ENCODE data around the gene UBE2E1. TPM values are rescaled to one million over a fixed set of nuclear protein-coding genes. Genes with fewer than 3 reads are reported as not detected.
"Not testable (repeated sequence)": the region's sequence is repeated elsewhere in the genome, so short reads cannot be mapped to it uniquely, and the experiment has no call there.

The UBE2E1 gene
- total RNA-seq, 2 donors from 2014 or later: 62.2 to 70.7 TPM

DNA sequence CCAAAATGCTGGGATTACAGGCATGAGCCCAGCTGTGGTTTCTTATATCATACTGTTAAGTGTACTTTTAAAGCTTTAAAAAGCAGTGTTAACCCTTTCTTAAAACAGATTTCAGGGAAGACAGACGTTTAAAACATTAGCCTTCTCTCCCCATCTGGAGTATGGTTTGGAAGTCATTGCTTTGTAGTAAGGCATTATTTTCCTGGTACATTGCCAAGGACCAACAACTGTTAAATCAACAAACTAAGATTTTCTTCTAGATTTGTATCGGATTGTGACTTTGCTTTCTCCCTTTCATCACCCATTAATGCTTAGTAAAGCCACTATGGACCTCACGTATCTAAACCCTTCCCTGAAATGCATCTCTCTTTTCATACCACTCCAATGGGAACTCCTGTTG, 50.5 kb downstream of the UBE2E1 start:
- peaks cover 35% of the 10 kb centered on the region for H3K4me1 Mint-ChIP-seq
- H3K27ac Mint-ChIP-seq: peak overlapping the region; percentile 85
- H3K36me3 Mint-ChIP-seq (ENCODE audit: low read depth): no peaks in the 10 kb centered on the region
- H3K27me3 Mint-ChIP-seq: no peaks in the 10 kb centered on the region
- no peaks in the 10 kb centered on the region for H3K9me3 ChIP-seq (ENCODE audit: control insufficient read depth, low read length, poor library complexity, severe bottlenecking)
- ATAC-seq (no peak), DNase-seq (no peak)
- no peak overlapping the region for H3K4me3 Mint-ChIP-seq

GRCh38 chr3:23859012-23859743, 53.4 kb downstream of the UBE2E1 start:
- Mint-ChIP-seq H3K27me3 (no peaks in the 10 kb centered on the region), H3K36me3 (ENCODE audit: low read depth) (no peaks in the 10 kb centered on the region), H3K4me1 (peaks cover 47% of the 10 kb centered on the region), H3K27ac (peak overlapping the region; percentile 6), H3K4me3 (peak overlapping the region; percentile 21)
- DNase-seq (no peak), ATAC-seq (peak; percentile 53)
- no peaks in the 10 kb centered on the region for H3K9me3 ChIP-seq (ENCODE audit: control insufficient read depth, low read length, poor library complexity, severe bottlenecking)

- Mint-ChIP-seq H3K27ac (no peak overlapping the region), H3K27me3 (no peaks in the 10 kb centered on the region), H3K36me3 (ENCODE audit: low read depth) (no peaks in the 10 kb centered on the region), H3K4me1 (peaks cover 49% of the 10 kb centered on the region), H3K4me3 (no peak overlapping the region)
- no peaks in the 10 kb centered on the region for H3K9me3 ChIP-seq (ENCODE audit: control insufficient read depth, low read length, poor library complexity, severe bottlenecking)
- no peak for ATAC-seq
- DNase-seq: no peak
Measured at GRCh38 chr3:23859839-23860382, 54.2 kb downstream of the UBE2E1 start.

DNA sequence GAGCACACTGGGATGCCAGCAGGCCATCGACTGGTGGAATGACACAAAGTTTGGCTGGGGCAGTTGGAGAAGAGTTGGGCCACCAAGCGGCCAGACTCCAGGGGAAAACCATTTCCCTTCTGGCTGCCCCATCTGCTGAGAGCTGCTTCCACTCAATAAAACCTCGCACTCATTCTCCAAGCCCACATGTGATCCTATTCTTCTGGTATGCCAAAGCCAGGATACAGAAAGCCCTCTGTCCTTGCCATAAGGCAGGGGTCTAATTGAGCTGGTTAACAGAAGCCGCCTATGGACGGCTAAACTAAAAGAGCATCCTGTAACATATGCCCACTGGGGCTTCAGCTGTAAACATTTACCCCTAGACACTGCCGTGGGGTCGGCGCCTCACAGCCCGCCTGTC, 55.9 kb downstream of the UBE2E1 start:
- Mint-ChIP-seq H3K27ac (no peak overlapping the region), H3K4me1 (peaks cover 51% of the 10 kb centered on the region), H3K36me3 (ENCODE audit: low read depth) (no peaks in the 10 kb centered on the region), H3K27me3 (no peaks in the 10 kb centered on the region), H3K4me3 (no peak overlapping the region)
- H3K9me3 ChIP-seq (ENCODE audit: control insufficient read depth, low read length, poor library complexity, severe bottlenecking): no peaks in the 10 kb centered on the region
- ATAC-seq (no peak), DNase-seq (no peak)

DNA sequence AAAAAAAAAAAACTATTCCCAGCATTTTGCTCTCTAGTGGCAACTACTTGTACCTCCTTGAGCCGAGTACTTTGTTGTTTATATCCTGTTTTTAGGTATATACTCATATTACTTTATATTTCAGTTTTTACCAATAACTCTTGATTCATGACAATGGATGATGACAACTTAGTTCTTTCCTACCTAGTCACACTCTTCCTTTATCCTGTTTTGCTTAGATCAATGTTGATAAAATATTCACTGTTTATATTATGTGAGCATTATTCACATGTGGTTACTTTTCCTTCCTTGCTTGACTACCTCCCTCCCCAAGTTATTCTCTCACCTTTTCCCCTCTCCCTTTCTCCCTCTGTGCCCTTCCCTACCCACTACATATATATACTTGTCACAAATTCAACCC, 57.3 kb downstream of the UBE2E1 start:
- Mint-ChIP-seq H3K27ac (no peak overlapping the region), H3K4me3 (no peak overlapping the region), H3K36me3 (ENCODE audit: low read depth) (no peaks in the 10 kb centered on the region), H3K4me1 (peaks cover 48% of the 10 kb centered on the region), H3K27me3 (no peaks in the 10 kb centered on the region)
- no peak for DNase-seq
- no peaks in the 10 kb centered on the region for H3K9me3 ChIP-seq (ENCODE audit: control insufficient read depth, low read length, poor library complexity, severe bottlenecking)
- ATAC-seq: no peak

DNA sequence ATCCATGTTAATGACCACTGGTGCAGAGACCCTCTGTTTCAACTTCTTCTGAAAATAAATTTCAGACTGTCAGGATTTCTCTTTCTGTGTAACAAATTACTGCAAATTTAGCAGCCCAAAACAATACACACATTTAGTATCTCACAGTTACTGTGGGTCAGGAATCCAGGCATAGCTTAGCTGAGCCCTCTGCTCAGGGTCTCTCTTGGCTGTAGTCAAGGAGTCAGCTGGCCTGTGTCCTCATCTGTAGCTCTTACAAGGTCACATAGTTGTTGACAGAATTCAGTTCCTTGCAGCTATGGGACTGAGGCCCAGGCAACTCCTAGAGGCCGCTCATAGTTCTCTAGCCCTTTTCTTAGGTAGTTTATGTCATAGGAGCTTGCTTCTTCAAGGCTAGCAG, 59.2 kb downstream of the UBE2E1 start:
- no peaks in the 10 kb centered on the region for H3K36me3 Mint-ChIP-seq (ENCODE audit: low read depth)
- peak overlapping the region; percentile 47 for H3K27ac Mint-ChIP-seq
- no peaks in the 10 kb centered on the region for H3K9me3 ChIP-seq (ENCODE audit: control insufficient read depth, low read length, poor library complexity, severe bottlenecking)
- H3K4me1 Mint-ChIP-seq: peaks cover 42% of the 10 kb centered on the region
- DNase-seq: no peak
- no peaks in the 10 kb centered on the region for H3K27me3 Mint-ChIP-seq
- H3K4me3 Mint-ChIP-seq: no peak overlapping the region
- ATAC-seq: no peak

DNA sequence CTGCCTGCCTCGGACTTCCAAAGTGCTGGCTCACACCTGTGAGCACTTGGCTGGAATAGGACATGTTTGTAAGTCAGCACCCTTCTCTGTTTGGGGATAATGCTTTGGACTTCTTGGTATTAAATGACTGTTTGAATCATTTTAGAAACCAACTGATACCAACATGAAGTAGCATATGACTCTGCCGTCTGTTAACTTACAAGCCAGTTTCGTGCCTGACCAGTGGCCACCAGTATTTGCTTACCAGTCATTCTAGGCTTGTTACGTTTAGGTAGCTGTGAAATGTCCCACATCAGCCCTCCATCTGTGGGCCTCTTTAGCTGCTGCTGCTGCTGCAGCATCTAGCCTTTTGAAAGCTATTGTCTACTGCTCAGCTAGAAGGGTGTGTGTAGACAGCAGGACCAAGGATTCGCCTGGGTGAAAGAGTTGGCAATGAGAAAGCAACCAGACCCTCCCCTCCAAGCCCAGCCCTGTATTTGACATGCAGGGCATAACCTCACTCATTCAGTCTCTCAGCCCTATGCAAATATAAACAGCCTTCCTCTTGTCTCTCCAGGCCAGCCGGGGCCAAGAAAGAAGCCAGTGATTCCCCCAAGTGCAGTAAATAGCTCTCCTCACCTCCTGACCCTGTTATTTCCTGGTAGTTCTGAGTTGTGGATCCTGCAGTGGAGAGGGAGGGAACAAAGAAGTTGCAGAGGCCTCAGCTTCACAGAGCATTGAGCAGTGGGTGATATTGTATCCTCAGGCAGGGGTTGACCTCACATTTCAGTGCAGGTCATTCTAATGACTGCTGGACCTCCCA, 60.0 kb downstream of the UBE2E1 start:
- H3K36me3 Mint-ChIP-seq (ENCODE audit: low read depth): no peaks in the 10 kb centered on the region
- no peaks in the 10 kb centered on the region for H3K9me3 ChIP-seq (ENCODE audit: control insufficient read depth, low read length, poor library complexity, severe bottlenecking)
- H3K4me1 Mint-ChIP-seq: peaks cover 38% of the 10 kb centered on the region
- no peaks in the 10 kb centered on the region for H3K27me3 Mint-ChIP-seq
- H3K4me3 Mint-ChIP-seq: no peak overlapping the region
- DNase-seq: no peak
- peak overlapping the region; percentile 47 for H3K27ac Mint-ChIP-seq
- ATAC-seq: no peak

- no peaks in the 10 kb centered on the region for H3K36me3 Mint-ChIP-seq (ENCODE audit: low read depth)
Measured at GRCh38 chr3:23867400-23867799, 61.6 kb downstream of the UBE2E1 start.

GRCh38 chr3:23867838-23868237, 62.1 kb downstream of the UBE2E1 start:
- Mint-ChIP-seq H3K27me3 (no peaks in the 10 kb centered on the region), H3K4me3 (no peak overlapping the region), H3K27ac (peak overlapping the region; percentile 47), H3K4me1 (peaks cover 29% of the 10 kb centered on the region), H3K36me3 (ENCODE audit: low read depth) (no peaks in the 10 kb centered on the region)
- DNase-seq: no peak
- no peaks in the 10 kb centered on the region for H3K9me3 ChIP-seq (ENCODE audit: control insufficient read depth, low read length, poor library complexity, severe bottlenecking)
- no peak for ATAC-seq

More at GRCh38 chr3:23867400-23867799, 61.6 kb downstream of the UBE2E1 start:
- Mint-ChIP-seq H3K27me3 (no peaks in the 10 kb centered on the region), H3K27ac (peak overlapping the region; percentile 47), H3K4me1 (peaks cover 29% of the 10 kb centered on the region), H3K4me3 (no peak overlapping the region)
- DNase-seq: no peak
- ATAC-seq: no peak
- no peaks in the 10 kb centered on the region for H3K9me3 ChIP-seq (ENCODE audit: control insufficient read depth, low read length, poor library complexity, severe bottlenecking)

DNA sequence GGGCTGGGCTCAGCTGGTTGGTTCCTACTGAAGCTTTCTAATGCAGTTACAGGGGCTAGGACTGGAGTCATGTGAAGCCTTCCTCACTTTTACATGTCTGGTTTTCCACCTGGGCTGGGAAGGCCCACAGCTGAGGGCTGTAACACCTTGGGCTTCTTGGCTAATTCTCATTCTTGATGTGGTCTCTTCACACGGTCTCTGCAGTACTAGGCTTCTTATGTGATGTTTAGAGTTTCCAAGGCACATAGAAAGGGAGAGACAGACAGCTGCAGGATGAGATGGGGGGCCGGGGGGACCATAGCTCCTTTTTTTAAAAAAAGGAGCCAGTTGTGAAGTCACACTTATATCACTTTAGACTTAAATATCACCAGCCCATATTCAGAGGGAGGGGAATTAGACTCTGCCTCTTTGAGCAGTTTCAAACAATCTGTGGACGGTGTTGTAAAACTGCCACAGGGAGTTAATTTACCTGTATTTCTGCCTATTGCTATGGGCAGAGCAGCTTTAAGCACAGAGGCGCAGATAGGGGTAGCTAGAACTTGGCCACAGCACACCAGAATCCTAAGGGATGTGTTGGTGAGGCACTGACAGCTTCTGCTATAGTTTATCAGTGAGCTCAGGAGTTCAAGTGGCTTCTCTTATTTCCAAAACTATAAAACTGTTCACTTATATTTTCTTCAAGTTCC, 64.4 kb downstream of the UBE2E1 start:
- ATAC-seq: no peak
- H3K9me3 ChIP-seq (ENCODE audit: control insufficient read depth, low read length, poor library complexity, severe bottlenecking): no peaks in the 10 kb centered on the region

GRCh38 chr3:23870663-23871043, 64.9 kb downstream of the UBE2E1 start:
- not testable (repeated sequence) for H3K4me3 Mint-ChIP-seq; H3K27ac Mint-ChIP-seq; DNase-seq; ATAC-seq; H3K9me3 ChIP-seq (ENCODE audit: control insufficient read depth, low read length, poor library complexity, severe bottlenecking); H3K27me3 Mint-ChIP-seq; H3K36me3 Mint-ChIP-seq (ENCODE audit: low read depth)
- peaks cover 23% of the 10 kb centered on the region for H3K4me1 Mint-ChIP-seq

More for the DNA sequence above, 64.4 kb downstream of the UBE2E1 start:
- H3K4me3 Mint-ChIP-seq: no peak overlapping the region
- no peaks in the 10 kb centered on the region for H3K27me3 Mint-ChIP-seq
- H3K4me1 Mint-ChIP-seq: peaks cover 23% of the 10 kb centered on the region
- H3K36me3 Mint-ChIP-seq (ENCODE audit: low read depth): no peaks in the 10 kb centered on the region
- no peak for DNase-seq
- H3K27ac Mint-ChIP-seq: no peak overlapping the region

DNA sequence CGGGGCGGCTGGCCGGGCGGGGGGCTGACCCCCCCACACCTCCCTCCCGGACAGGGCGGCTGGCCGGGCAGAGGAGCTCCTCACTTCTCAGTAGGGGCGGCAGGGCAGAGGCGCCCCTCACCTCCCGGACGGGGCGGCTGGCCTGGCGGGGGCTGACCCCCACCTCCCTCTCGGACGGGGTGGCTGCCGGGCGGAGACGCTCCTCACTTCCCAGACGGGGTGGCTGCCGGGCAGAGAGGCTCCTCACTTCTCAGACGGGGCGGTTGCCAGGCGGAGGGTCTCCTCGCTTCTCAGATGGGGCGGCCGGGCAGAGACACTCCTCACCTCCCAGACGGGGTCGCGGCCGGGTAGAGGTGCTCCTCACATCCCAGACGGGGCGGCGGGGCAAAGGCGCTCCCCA, 65.6 kb downstream of the UBE2E1 start:
- not testable (repeated sequence) for H3K36me3 Mint-ChIP-seq (ENCODE audit: low read depth); H3K27ac Mint-ChIP-seq; H3K27me3 Mint-ChIP-seq; H3K4me3 Mint-ChIP-seq; DNase-seq; H3K9me3 ChIP-seq (ENCODE audit: control insufficient read depth, low read length, poor library complexity, severe bottlenecking); ATAC-seq
- peaks cover 22% of the 10 kb centered on the region for H3K4me1 Mint-ChIP-seq

DNA sequence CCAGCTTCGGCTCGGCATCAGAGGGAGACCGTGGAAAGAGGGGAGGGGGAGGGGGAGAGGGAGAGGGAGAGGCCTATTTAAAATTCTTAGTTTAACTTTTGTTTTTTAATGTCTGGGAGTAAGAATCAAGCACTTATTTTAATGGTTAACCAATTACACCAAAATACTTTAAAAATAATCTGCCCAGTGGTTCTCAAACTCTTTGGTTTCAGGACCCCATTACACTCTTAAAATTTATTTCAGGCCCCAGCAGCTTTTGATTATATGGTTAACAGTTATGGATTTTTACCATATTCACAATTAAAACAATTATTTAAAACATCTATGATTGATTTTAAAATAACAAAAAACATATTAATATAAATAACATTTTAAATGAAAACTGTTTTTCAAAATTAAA, 66.6 kb downstream of the UBE2E1 start:
- Mint-ChIP-seq H3K36me3 (ENCODE audit: low read depth) (no peaks in the 10 kb centered on the region), H3K27ac (no peak overlapping the region), H3K4me1 (peaks cover 22% of the 10 kb centered on the region), H3K27me3 (no peaks in the 10 kb centered on the region), H3K4me3 (no peak overlapping the region)
- H3K9me3 ChIP-seq (ENCODE audit: control insufficient read depth, low read length, poor library complexity, severe bottlenecking): no peaks in the 10 kb centered on the region
- ATAC-seq: no peak
- no peak for DNase-seq
